Lower leg skin (tissue), 4 donors: Measurements from ENCODE around the gene CRAMP1. TPM values are rescaled to one million over a fixed set of nuclear protein-coding genes. Genes with fewer than 3 reads are reported as not detected.

Experiments used
- DNase-seq, 2 donors: peaks; one replicate each; pipeline ENCODE4 v3.0.0-alpha.2; 2019; ENCODE audit warnings: low spot score in 2 of 2
- H3K4me3 ChIP-seq: fragments of 200-600 bp; sonication (generic); 2 replicates; pipeline ENCODE4 v1.5.1; 2017; ENCODE audit warnings: mild to moderate bottlenecking, low read depth; ENCODE audit not compliant: poor library complexity, severe bottlenecking
- POLR2A ChIP-seq, 2 donors: fragments of 450-650 bp; IDR thresholded peaks; one replicate each; pipeline ENCODE4 v1.6.1; 2016 to 2017; ENCODE audit warnings: antibody characterized with exemption in 2 of 2, mild to moderate bottlenecking in 1 of 2, moderate library complexity in 1 of 2
- WGBS, 2 donors: methylation state at CpG; one replicate each; pipeline ENCODE4 v1.1.5; 2018; 5-methylcytosine and 5-hydroxymethylcytosine counted together
- intact Hi-C: fragments of 100-400 bp; cut with DNase I; formaldehyde crosslinking; loops from one replicate; pipeline ENCODE4 v1.15.0; 2023; ENCODE audit warnings: low total_unique reads
- total RNA-seq, 4 donors: library from RNA; depleted of rRNA; stranded (reverse); fragments of >200 nt; gene quantifications; one replicate each; pipeline ENCODE4 v1.1.0, GENCODE V29; 2016
- TF ChIP-seq, protein P1 (sequence below), 3 donors: fragments of 450-650 bp; IDR thresholded peaks; one replicate each; pipeline ENCODE4 v1.5.1; 2016; ENCODE audit warnings: antibody characterized with exemption in 3 of 3, mild to moderate bottlenecking in 3 of 3, moderate library complexity in 2 of 3

CRAMP1 gene
- total RNA-seq, 4 donors from 2014 or later, result 14.2 to 29.6 (median 19.3) TPM

DNA sequence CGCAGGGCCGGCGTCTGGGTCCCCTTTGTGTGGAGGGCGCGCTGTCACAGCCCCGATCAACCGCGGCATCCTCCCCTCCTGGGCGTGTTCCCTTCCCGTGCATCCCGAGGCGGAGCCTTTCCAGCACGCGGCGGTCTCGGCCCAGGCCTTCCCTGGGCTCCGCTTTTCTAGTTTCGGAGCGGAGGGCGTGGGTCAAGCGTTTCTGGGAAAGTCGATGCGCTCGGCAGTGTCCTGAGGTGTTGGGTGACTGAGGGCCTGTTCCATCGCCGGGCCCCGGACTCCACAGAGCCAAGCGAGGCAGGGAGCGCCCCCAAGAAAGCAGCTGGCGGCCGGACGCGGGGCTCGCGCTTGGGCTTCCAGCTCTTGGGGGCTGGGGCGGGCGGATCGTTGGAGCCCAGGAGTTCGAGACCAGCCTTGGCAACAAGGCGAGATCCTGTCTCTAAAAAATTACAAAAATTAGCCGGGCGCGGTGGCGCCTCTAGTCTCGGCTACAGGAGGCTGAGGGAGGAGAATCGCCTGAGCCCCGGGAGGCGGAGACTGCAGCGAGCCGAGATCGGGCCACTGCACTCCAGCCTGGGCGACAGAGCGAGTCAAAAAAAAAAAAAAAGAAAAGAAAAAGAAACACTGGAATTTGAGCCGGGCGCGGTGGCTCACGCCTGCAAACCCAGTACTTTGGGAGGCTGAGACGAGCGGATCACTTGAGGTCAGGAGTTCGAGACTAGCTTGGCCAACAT lies 1.1 kb upstream of the CRAMP1 start:
- peak overlapping the region; percentile 47 for H3K4me3 ChIP-seq
- WGBS, 2 donors, result 2 to 4% methylated on average over 43 to 50 of the region's 60 CpGs
- no peak for DNase-seq
- intact Hi-C loops, result no loop called here
- TF ChIP-seq, protein P1, sequence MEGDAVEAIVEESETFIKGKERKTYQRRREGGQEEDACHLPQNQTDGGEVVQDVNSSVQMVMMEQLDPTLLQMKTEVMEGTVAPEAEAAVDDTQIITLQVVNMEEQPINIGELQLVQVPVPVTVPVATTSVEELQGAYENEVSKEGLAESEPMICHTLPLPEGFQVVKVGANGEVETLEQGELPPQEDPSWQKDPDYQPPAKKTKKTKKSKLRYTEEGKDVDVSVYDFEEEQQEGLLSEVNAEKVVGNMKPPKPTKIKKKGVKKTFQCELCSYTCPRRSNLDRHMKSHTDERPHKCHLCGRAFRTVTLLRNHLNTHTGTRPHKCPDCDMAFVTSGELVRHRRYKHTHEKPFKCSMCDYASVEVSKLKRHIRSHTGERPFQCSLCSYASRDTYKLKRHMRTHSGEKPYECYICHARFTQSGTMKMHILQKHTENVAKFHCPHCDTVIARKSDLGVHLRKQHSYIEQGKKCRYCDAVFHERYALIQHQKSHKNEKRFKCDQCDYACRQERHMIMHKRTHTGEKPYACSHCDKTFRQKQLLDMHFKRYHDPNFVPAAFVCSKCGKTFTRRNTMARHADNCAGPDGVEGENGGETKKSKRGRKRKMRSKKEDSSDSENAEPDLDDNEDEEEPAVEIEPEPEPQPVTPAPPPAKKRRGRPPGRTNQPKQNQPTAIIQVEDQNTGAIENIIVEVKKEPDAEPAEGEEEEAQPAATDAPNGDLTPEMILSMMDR (IDR thresholded peaks at IDR 0.05), result no peak
- TF ChIP-seq POLR2A (IDR thresholded peaks at IDR 0.05), result no peak

DNA sequence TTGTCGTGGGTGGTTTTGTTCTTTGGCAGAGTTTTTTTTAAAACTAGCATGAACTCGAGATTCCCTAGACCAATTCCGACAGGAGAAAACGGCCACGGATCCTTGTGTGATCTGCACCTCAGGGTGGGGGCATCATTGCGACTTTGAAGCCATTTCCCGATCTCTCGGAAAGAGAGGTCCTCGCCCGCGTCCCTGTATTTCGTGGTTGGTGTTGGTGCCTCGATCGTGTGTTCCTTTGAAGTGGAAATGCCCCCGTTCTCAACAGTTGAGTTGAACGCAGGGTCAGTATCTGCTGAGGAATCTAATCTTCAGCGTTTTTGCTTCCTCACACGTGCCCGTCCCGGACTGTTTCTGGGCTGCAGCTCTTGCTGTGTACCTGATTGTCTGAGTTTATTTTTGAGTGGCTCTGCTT lies 1.1 kb downstream of the CRAMP1 start:
- no peak for DNase-seq
- intact Hi-C loops, result no loop called here
- no peak overlapping the region for H3K4me3 ChIP-seq
- TF ChIP-seq POLR2A (IDR thresholded peaks at IDR 0.05), result no peak
- TF ChIP-seq, protein P1 (IDR thresholded peaks at IDR 0.05), result no peak
- 0 to 2% methylated on average over 20 of the region's 20 CpGs for WGBS, 2 donors

DNA sequence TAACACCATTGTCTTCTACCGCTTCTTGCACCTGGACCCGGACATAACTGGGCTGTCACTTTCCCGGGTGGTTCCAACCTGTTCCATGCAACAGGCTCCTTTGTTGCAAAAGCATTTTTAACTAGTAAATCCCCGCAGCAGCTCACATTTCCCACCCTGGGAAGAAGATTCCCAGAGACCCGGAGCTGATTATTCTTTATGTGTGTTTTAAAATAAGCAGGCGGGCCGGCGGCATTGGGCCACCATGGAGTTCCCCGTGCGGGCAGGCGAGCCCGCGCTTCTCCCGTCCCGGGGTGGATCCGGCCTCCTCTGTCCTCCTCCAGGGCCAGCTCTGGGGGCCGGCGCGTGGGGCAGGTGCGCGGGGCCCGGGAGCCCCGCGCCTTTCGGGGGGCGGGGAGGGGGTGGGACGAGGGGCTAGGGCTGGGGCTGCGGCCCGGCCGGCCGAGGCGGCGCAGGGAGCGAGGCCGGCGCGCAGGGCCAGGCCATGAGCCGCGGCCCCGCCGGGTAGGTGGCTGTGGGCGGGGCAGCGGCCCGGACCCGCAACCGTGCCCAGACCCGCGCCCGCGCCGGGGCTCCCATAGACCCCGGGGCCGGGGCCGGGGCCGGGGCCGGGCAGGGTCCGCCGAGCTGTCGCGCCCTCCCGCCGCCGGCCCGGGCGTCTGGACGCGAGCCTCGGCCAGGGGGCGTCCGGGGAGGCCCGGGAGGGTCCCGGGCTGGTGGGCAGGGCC lies 1.7 kb downstream of the CRAMP1 start:
- TF ChIP-seq, protein P1 (IDR thresholded peaks at IDR 0.05), result no peak
- no peak for TF ChIP-seq POLR2A (IDR thresholded peaks at IDR 0.05)
- DNase-seq, result peak in 1 of 2 donors; percentile 88
- peak overlapping the region; percentile 7 for H3K4me3 ChIP-seq
- intact Hi-C loops, result no loop called here
- 0 to 1% methylated on average over 12 to 28 of the region's 72 CpGs for WGBS, 2 donors

DNA sequence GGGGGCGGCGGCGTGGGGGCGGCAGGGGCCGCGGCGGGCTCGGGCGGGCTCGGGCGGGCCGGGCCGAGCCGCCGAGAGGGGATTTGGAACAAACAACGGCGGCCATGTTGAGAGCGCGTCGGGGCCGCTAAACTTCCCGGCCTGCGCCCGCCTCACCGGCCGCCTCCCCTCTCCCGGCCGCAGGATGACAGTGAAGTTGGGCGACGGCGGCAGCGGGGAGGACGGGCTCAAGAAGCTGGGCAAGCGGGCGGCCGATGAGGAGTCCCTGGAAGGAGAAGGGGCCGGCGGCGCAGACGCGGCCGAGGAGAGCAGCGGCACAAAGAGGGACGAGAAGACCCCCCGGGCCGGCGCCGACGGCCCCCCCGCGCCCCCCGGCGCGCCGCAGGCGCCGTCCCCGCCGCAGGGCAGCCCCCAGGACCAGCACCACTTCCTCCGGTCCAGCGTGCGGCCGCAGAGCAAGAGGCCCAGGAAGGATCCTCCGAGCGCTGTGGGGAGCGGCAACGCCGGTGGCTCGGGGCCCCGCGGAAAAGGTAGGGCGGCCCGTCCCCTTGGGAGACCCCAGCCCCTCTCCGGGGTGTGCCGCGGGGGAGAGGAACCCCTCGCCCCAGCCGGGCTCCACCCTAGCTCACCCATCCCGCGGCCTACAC lies 2.4 kb downstream of the CRAMP1 start:
- WGBS, 2 donors, result 0 to 4% methylated on average over 16 to 35 of the region's 80 CpGs
- peak overlapping the region; percentile 31 for H3K4me3 ChIP-seq
- TF ChIP-seq, protein P1 (IDR thresholded peaks at IDR 0.05), result no peak
- no peak for TF ChIP-seq POLR2A (IDR thresholded peaks at IDR 0.05)
- intact Hi-C loops, result no loop called here
- no peak for DNase-seq

DNA sequence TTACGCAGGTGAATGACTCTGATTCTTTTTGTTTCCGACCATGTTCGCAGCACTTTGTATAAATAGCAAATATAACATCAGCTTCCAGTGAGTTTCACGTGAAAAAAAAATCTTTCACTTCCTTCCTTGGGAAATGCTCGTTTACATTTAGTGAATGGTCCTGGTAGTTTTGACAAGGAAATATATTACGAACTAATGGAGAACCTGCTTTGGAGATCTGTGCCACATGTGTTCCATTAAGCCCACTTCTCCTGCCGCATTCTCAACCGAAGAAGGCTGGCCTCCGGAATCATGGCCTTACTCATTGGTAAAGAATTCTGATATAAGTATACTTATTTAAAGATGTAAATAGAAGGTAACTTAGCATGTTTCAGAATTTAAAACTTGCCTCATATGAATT lies 3.6 kb downstream of the CRAMP1 start:
- TF ChIP-seq, protein P1 (IDR thresholded peaks at IDR 0.05), result no peak
- TF ChIP-seq POLR2A (IDR thresholded peaks at IDR 0.05), result no peak
- 76% methylated on average over 9 of the region's 9 CpGs for WGBS, 2 donors
- no peak overlapping the region for H3K4me3 ChIP-seq
- no peak for DNase-seq
- intact Hi-C loops, result no loop called here
